ENCODE data around the gene PQBP1.

The PQBP1 gene

GRCh38 chrX:48935301-48935670 lies 37.6 kb downstream of the PQBP1 start:
- DNase-seq (ENCODE audit: low read depth in 2 of 2): no peak
- TF ChIP-seq CTCF (IDR thresholded peaks at IDR 0.05; ENCODE audit: low read depth, low read length): no peak
- H3K4me3 ChIP-seq (replicated peaks in 1 of 2; ENCODE audit: low read depth in 2 of 2, low read length in 2 of 2): no peak overlapping the region

- no peak for TF ChIP-seq CTCF (IDR thresholded peaks at IDR 0.05; ENCODE audit: low read depth, low read length)
- DNase-seq (ENCODE audit: low read depth in 2 of 2): no peak
- H3K4me3 ChIP-seq (replicated peaks in 1 of 2; ENCODE audit: low read depth in 2 of 2, low read length in 2 of 2): no peak overlapping the region
These were observed 38.8 kb downstream of the PQBP1 start for GRCh38 chrX:48936429-48937053.

- no peak for TF ChIP-seq CTCF (IDR thresholded peaks at IDR 0.05; ENCODE audit: low read depth, low read length)
- no peak overlapping the region for H3K4me3 ChIP-seq (replicated peaks in 1 of 2; ENCODE audit: low read depth in 2 of 2, low read length in 2 of 2)
- DNase-seq (ENCODE audit: low read depth in 2 of 2): peak; percentile 18 to 28
These were observed 39.6 kb downstream of the PQBP1 start for GRCh38 chrX:48937054-48937907.

- no peak for TF ChIP-seq CTCF (IDR thresholded peaks at IDR 0.05; ENCODE audit: low read depth, low read length)
- no peak for DNase-seq (ENCODE audit: low read depth in 2 of 2)
- H3K4me3 ChIP-seq (replicated peaks in 1 of 2; ENCODE audit: low read depth in 2 of 2, low read length in 2 of 2): no peak overlapping the region
These were observed 41.1 kb downstream of the PQBP1 start for GRCh38 chrX:48938721-48939425.

- no peak overlapping the region for H3K4me3 ChIP-seq (replicated peaks in 1 of 2; ENCODE audit: low read depth in 2 of 2, low read length in 2 of 2)
- TF ChIP-seq CTCF (IDR thresholded peaks at IDR 0.05; ENCODE audit: low read depth, low read length): no peak
- DNase-seq (ENCODE audit: low read depth in 2 of 2): no peak
These were observed 41.9 kb downstream of the PQBP1 start for GRCh38 chrX:48939524-48940228.

GRCh38 chrX:48940404-48940955 lies 42.8 kb downstream of the PQBP1 start:
- H3K4me3 ChIP-seq (replicated peaks in 1 of 2; ENCODE audit: low read depth in 2 of 2, low read length in 2 of 2): no peak overlapping the region
- no peak for TF ChIP-seq CTCF (IDR thresholded peaks at IDR 0.05; ENCODE audit: low read depth, low read length)
- DNase-seq (ENCODE audit: low read depth in 2 of 2): no peak
